Rectal smooth muscle tissue (tissue), 1 donor: Measurements from ENCODE around the gene NCLN.
"Not testable (repeated sequence)": the region's sequence is repeated elsewhere in the genome, so short reads cannot be mapped to it uniquely, and the experiment has no call there.

Source experiments
- H3K27ac ChIP-seq: one replicate; pipeline ENCODE4 v1.7.0; 2013; ENCODE audit warnings: low read depth, low read length, inconsistent platforms
- H3K27me3 ChIP-seq: one replicate; pipeline ENCODE4 v1.7.0; 2013; ENCODE audit warnings: low read length; ENCODE audit not compliant: control insufficient read depth, insufficient read depth
- H3K36me3 ChIP-seq: one replicate; pipeline ENCODE4 v1.7.0; 2013; ENCODE audit warnings: low read length; ENCODE audit not compliant: control insufficient read depth, insufficient read depth
- H3K4me1 ChIP-seq: one replicate; pipeline ENCODE4 v1.7.0; 2013; ENCODE audit warnings: low read length; ENCODE audit not compliant: control insufficient read depth, insufficient read depth
- H3K4me3 ChIP-seq: one replicate; pipeline ENCODE4 v1.7.0; 2013; ENCODE audit warnings: low read length
- H3K9ac ChIP-seq: one replicate; pipeline ENCODE4 v1.7.0; 2013; ENCODE audit warnings: low read length

Gene NCLN

GRCh38 chr19:3149526-3150505 lies 35.9 kb upstream of the NCLN start:
- Histone ChIP-seq H3K4me1 (no peaks in the 10 kb centered on the region), H3K4me3 (no peak overlapping the region), H3K27ac (no peak overlapping the region), H3K36me3 (no peaks in the 10 kb centered on the region), H3K27me3 (no peaks in the 10 kb centered on the region), H3K9ac (no peak overlapping the region)

GRCh38 chr19:3150739-3151329 lies 34.9 kb upstream of the NCLN start:
- Histone ChIP-seq H3K4me1 (no peaks in the 10 kb centered on the region), H3K36me3 (no peaks in the 10 kb centered on the region), H3K4me3 (no peak overlapping the region), H3K9ac (no peak overlapping the region), H3K27me3 (no peaks in the 10 kb centered on the region), H3K27ac (no peak overlapping the region)

- H3K36me3 ChIP-seq: no peaks in the 10 kb centered on the region
- H3K27ac ChIP-seq: no peak overlapping the region
- no peaks in the 10 kb centered on the region for H3K4me1 ChIP-seq
- no peaks in the 10 kb centered on the region for H3K27me3 ChIP-seq
- H3K4me3 ChIP-seq: no peak overlapping the region
- no peak overlapping the region for H3K9ac ChIP-seq
Observed at GRCh38 chr19:3151563-3152418, 33.9 kb upstream of the NCLN start.

- Histone ChIP-seq H3K4me1 (no peaks in the 10 kb centered on the region), H3K27me3 (no peaks in the 10 kb centered on the region), H3K9ac (no peak overlapping the region), H3K36me3 (no peaks in the 10 kb centered on the region), H3K4me3 (no peak overlapping the region), H3K27ac (no peak overlapping the region)
Observed at GRCh38 chr19:3152419-3152780, 33.3 kb upstream of the NCLN start.

GRCh38 chr19:3153286-3154230 lies 32.2 kb upstream of the NCLN start:
- H3K36me3 ChIP-seq: no peaks in the 10 kb centered on the region
- no peak overlapping the region for H3K27ac ChIP-seq
- no peaks in the 10 kb centered on the region for H3K27me3 ChIP-seq
- H3K4me3 ChIP-seq: no peak overlapping the region
- no peaks in the 10 kb centered on the region for H3K4me1 ChIP-seq
- H3K9ac ChIP-seq: no peak overlapping the region

- not testable (repeated sequence) for H3K36me3 ChIP-seq, H3K4me1 ChIP-seq, H3K27ac ChIP-seq, H3K27me3 ChIP-seq, H3K9ac ChIP-seq, H3K4me3 ChIP-seq
Observed at GRCh38 chr19:3154447-3154846, 31.3 kb upstream of the NCLN start.

- Histone ChIP-seq H3K4me3 (no peak overlapping the region), H3K36me3 (no peaks in the 10 kb centered on the region), H3K4me1 (no peaks in the 10 kb centered on the region), H3K27ac (no peak overlapping the region), H3K9ac (no peak overlapping the region), H3K27me3 (no peaks in the 10 kb centered on the region)
Observed at GRCh38 chr19:3154957-3155736, 30.6 kb upstream of the NCLN start.

GRCh38 chr19:3157096-3157845 lies 28.5 kb upstream of the NCLN start:
- no peak overlapping the region for H3K27ac ChIP-seq
- no peaks in the 10 kb centered on the region for H3K27me3 ChIP-seq
- H3K4me3 ChIP-seq: no peak overlapping the region

GRCh38 chr19:3159565-3159964 lies 26.2 kb upstream of the NCLN start:
- H3K9ac ChIP-seq: no peak overlapping the region
- H3K36me3 ChIP-seq: no peaks in the 10 kb centered on the region
- H3K4me1 ChIP-seq: no peaks in the 10 kb centered on the region
- H3K27me3 ChIP-seq: no peaks in the 10 kb centered on the region
- H3K4me3 ChIP-seq: no peak overlapping the region
- H3K27ac ChIP-seq: no peak overlapping the region

More at GRCh38 chr19:3157096-3157845, 28.5 kb upstream of the NCLN start:
- Histone ChIP-seq H3K36me3 (no peaks in the 10 kb centered on the region), H3K9ac (no peak overlapping the region), H3K4me1 (no peaks in the 10 kb centered on the region)

GRCh38 chr19:3160219-3160618 lies 25.5 kb upstream of the NCLN start:
- H3K27me3 ChIP-seq: no peaks in the 10 kb centered on the region
- no peaks in the 10 kb centered on the region for H3K36me3 ChIP-seq
- no peak overlapping the region for H3K27ac ChIP-seq
- no peaks in the 10 kb centered on the region for H3K4me1 ChIP-seq
- no peak overlapping the region for H3K4me3 ChIP-seq
- no peak overlapping the region for H3K9ac ChIP-seq
